Stimulated activated naive CD8-positive, alpha-beta T cell treated with anti-CD3 and anti-CD28 coated beads, Interleukin-15, Interleukin-2, amounts not matched to agents 100 ng/mL and 50 ng/mL, for 24 hours (primary cell): ENCODE data around the gene EXOG.

Experiments used
- H3K27ac Mint-ChIP-seq: one replicate; pipeline ENCODE4 v1.8.0; 2021; ENCODE audit warnings: mild to moderate bottlenecking, mixed read lengths
- H3K27me3 Mint-ChIP-seq: one replicate; pipeline ENCODE4 v1.8.0; 2021; ENCODE audit warnings: mixed read lengths
- H3K36me3 Mint-ChIP-seq: one replicate; pipeline ENCODE4 v1.8.0; 2021; ENCODE audit warnings: low read depth, mixed read lengths
- H3K4me1 Mint-ChIP-seq: one replicate; pipeline ENCODE4 v1.8.0; 2021; ENCODE audit warnings: low read depth, mixed read lengths
- H3K4me3 Mint-ChIP-seq: one replicate; pipeline ENCODE4 v1.8.0; 2021; ENCODE audit warnings: mild to moderate bottlenecking, mixed read lengths
- H3K9me3 Mint-ChIP-seq: one replicate; pipeline ENCODE4 v1.8.0; 2021; ENCODE audit warnings: mixed read lengths

Gene EXOG

DNA sequence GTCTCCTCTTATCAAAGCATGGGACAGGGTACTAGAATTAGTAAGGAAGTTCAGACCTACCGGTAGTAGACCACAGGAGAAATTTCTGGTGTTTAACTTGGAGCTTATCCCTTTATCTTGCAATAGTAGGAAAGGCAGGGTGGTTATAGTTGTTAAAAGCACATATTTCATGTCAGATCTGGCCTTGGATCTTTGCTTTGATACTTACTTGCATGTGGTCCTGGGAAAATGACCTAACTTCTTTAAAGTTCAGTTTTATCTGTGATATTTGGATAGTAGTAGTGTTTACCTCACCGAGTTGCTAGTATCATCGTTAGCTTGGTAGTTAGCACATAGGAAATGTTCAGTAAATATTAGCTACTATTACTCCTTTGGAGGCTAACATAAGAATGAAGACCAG, 15.4 kb downstream of the EXOG start:
- H3K36me3 Mint-ChIP-seq: peaks cover 53% of the 10 kb centered on the region
- no peak overlapping the region for H3K27ac Mint-ChIP-seq
- H3K4me3 Mint-ChIP-seq: no peak overlapping the region
- H3K27me3 Mint-ChIP-seq: no peaks in the 10 kb centered on the region
- H3K4me1 Mint-ChIP-seq: no peaks in the 10 kb centered on the region
- H3K9me3 Mint-ChIP-seq: no peaks in the 10 kb centered on the region

DNA sequence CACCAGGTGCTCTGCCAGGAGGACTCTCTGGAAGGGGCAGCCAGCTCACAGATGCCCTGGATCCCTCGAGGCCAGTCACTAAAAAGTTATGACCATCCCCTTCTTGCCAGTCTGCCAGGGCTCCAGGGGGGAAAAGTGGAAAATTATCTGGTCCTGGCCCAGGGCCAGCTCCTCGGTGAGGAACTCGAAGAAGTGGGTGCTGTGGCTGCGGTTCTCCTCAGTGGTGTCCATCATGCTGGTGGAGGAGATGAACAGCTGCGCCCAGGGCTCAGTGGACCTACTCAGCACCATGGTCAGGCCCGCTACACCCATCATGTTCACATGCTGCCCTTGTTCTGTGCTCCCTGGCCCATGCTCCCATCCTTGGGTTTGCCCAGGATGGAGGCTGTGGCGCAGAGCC, 19.2 kb downstream of the EXOG start:
- Mint-ChIP-seq H3K4me3 (no peak overlapping the region), H3K36me3 (peaks cover 42% of the 10 kb centered on the region), H3K9me3 (no peaks in the 10 kb centered on the region), H3K27ac (no peak overlapping the region), H3K27me3 (no peaks in the 10 kb centered on the region), H3K4me1 (peaks cover 20% of the 10 kb centered on the region)

DNA sequence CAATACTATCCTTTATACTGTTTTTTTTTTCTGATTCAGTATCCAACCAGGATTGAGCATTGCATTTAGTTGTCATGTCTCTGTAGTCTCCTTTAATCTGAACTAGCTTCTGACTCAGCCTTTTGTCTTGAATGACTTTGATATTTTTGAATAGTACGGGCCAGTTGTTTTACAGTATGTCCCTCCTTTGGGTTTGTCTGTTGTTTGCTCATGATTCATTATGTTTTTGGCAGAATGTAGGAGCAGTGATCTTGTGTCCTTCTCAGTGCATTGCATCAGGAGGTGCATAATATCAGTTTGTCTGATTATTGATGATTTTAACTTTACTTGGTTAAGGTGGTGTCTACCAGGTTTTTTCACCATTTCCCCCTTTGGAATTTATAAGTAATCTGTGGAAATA, 20.5 kb downstream of the EXOG start:
- Mint-ChIP-seq H3K4me3 (no peak overlapping the region), H3K36me3 (peaks cover 37% of the 10 kb centered on the region), H3K9me3 (no peaks in the 10 kb centered on the region), H3K27ac (peak overlapping the region; percentile 2), H3K27me3 (no peaks in the 10 kb centered on the region), H3K4me1 (peaks cover 30% of the 10 kb centered on the region)

DNA sequence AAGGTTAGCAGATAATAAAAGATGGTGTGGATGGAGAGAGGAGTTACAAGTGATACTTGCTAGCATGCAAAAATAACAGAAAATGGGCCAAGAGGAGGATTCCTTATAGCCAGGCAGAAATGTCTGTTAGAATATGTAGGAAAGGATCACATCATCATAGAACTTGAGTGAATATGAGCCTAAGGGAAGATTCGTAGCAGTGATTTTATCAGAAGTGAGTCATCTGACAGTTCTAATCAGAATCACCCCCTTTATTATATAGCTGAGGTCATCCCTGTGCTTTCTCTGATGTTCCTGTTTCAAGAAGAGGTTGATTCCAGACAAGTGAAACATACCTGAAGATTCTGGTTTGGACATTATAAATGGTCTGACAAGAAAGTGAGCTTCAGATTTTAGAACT, 22.9 kb downstream of the EXOG start:
- peak overlapping the region; percentile 3 for H3K27ac Mint-ChIP-seq
- H3K4me1 Mint-ChIP-seq: peaks cover 30% of the 10 kb centered on the region
- no peak overlapping the region for H3K4me3 Mint-ChIP-seq
- H3K9me3 Mint-ChIP-seq: no peaks in the 10 kb centered on the region
- no peaks in the 10 kb centered on the region for H3K27me3 Mint-ChIP-seq
- peaks cover 34% of the 10 kb centered on the region for H3K36me3 Mint-ChIP-seq

DNA sequence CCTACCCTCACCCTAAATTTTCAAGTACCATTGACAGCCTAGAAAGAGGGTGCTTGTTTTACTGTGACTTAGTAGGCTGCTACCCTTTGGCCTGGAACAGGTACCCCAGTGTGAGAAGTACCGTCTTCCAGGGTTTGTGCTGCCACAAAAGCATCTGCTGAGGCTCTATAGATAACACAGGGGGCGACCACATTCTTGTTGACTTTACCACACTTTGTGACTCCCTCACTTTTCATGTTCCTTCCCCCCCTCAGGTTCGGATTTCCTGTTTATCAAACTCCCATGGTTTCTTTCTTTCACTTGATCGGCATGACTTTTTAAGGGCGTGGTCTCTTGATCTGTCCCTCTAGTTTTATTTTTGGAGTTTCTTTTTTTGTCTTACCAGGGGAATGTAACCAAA, 23.5 kb downstream of the EXOG start:
- no peak overlapping the region for H3K4me3 Mint-ChIP-seq
- H3K36me3 Mint-ChIP-seq: peaks cover 36% of the 10 kb centered on the region
- H3K4me1 Mint-ChIP-seq: peaks cover 30% of the 10 kb centered on the region
- H3K9me3 Mint-ChIP-seq: no peaks in the 10 kb centered on the region
- H3K27ac Mint-ChIP-seq: peak overlapping the region; percentile 28
- no peaks in the 10 kb centered on the region for H3K27me3 Mint-ChIP-seq

DNA sequence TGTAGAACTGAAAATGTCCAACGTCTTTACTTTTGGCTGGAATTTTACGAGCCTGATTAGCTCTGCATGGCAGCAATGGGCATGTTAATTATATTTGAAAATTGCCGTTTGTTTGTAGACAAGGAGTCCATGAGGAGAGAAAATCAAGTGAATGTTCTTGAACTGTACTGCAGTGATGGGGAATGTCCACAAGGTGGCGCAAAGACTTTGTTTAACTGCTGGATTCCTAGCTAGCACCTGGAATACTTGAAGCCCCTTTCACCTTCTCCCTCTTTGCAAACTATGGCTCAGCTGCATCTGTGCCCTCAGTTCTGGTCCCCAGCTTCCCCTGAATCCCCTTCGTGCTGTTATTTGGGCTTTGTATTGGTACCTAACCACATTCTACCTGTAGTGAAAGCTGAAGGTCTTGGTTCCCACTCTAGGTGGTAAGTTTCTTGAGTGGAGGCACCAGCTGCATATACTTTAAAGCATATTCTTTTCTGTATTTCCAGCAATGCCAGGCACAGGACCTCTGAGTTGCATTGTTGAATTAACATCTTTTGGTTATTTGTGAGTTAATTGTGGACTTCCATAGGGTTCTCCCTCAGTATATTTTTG, 25.3 kb downstream of the EXOG start:
- Mint-ChIP-seq H3K9me3 (no peaks in the 10 kb centered on the region), H3K27ac (no peak overlapping the region), H3K27me3 (no peaks in the 10 kb centered on the region), H3K36me3 (peaks cover 44% of the 10 kb centered on the region), H3K4me3 (no peak overlapping the region), H3K4me1 (peaks cover 30% of the 10 kb centered on the region)

DNA sequence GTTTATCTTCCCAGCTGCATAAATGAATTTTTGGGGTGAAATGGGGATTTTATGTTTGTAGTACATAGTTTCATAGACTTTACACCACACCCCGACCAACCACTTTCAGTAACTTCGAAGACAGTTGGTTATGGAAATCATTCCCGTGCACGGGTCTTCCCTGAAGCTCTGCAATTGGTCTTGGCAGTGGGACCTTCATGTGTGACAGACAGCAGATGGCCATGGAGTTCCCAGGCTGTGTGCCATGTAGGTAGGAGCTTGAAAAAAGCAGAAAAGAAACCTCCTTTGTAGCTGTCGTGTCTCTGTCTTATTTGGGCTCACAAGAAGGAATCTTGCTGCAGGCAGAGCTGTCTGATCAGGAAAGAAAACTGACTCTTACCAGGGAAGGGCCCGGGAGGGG, 25.9 kb downstream of the EXOG start:
- Mint-ChIP-seq H3K27ac (no peak overlapping the region), H3K36me3 (peaks cover 41% of the 10 kb centered on the region), H3K4me1 (peaks cover 30% of the 10 kb centered on the region), H3K4me3 (no peak overlapping the region), H3K27me3 (no peaks in the 10 kb centered on the region), H3K9me3 (no peaks in the 10 kb centered on the region)

DNA sequence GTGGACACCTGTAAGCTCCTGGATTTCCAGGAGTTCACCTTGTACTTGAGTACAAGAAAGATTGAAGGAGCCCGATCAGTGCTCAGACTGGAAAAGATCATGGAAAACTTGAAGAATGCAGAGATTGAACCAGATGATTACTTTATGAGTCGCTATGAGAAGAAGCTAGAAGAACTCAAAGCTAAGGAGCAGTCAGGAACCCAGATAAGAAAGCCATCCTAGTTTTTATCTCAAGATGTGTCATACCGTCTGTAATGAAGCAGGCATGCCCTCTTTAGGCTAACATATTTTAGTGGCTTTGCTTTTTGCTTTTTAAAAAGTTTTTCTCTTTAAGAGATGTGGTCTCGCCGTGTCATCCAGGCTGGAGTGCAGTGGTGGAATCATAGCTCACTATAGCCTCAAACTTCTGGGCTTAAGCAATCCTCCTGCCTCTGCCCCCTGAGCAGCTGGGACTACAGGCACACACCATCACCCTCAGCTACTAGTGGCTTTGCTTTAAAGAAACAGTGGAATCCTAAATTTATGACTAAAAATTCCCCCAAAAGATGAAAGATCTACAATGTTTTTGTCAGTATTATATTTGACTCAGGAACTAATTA, 28.1 kb downstream of the EXOG start:
- Mint-ChIP-seq H3K27me3 (no peaks in the 10 kb centered on the region), H3K9me3 (no peaks in the 10 kb centered on the region), H3K4me3 (no peak overlapping the region), H3K27ac (no peak overlapping the region), H3K4me1 (peaks cover 21% of the 10 kb centered on the region), H3K36me3 (peaks cover 41% of the 10 kb centered on the region)

DNA sequence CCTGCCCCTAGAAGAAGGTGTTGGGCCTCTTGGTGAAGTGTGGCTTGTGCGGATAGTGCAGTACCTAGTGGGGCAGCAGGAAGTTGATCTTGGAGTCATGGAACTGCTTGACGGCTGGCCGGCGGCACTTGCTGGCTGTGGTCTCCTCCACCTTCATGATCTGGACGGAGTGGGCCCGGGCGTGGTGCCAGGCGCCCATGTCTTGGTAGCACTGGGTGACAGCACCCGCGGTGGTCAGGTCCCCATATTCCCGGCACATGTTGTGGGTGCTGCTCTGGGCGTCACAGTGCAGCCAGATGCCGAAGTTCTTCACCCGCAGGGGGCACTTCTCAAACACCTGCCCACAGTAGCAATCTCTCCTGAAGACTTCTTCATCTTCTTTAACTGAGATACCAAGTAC, 30.7 kb downstream of the EXOG start:
- Mint-ChIP-seq H3K4me3 (no peak overlapping the region), H3K4me1 (no peaks in the 10 kb centered on the region), H3K36me3 (peaks cover 61% of the 10 kb centered on the region), H3K27ac (no peak overlapping the region), H3K27me3 (no peaks in the 10 kb centered on the region), H3K9me3 (no peaks in the 10 kb centered on the region)

DNA sequence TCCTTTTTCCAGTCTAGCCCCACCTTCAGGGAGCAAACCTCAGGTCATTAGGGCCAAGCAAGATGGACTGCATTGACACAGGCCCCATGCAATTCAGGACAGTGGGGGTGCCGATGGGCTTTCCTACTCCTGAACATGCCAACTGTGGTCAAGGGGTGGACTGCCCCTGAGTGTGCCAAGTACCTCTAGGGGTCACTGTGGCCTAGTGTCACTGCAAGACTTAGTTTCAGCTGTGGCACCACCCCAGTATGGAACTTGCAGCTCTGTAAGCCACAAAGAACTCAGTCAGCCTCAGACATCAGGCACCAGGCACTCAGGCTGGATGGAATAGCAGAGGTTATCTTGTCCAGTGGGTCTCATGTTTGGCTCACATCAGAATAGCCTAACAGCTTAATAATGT, 32.3 kb downstream of the EXOG start:
- H3K9me3 Mint-ChIP-seq: no peaks in the 10 kb centered on the region

DNA sequence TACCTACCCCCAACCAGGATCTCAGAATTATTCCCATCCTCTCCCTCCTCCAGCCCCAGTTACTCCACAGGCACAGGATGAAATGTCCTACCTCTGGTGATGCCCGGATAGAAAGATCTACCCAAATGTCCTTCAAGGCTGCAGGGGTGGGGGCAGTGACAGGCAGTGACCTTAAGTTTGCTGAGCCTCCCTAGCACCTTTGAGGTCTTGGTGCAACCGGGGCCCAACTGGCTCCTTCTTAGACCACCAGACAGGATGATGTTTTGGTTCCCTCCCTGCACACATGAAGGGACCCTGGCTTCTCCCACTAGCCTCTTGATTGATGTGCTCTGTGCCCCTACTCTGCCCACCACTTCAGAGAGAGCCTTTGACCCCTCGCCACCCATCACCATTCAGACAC, 36.4 kb downstream of the EXOG start:
- H3K27ac Mint-ChIP-seq: no peak overlapping the region
- H3K27me3 Mint-ChIP-seq: no peaks in the 10 kb centered on the region
- H3K4me3 Mint-ChIP-seq: no peak overlapping the region
- H3K36me3 Mint-ChIP-seq: peaks cover 34% of the 10 kb centered on the region
- H3K9me3 Mint-ChIP-seq: no peaks in the 10 kb centered on the region
- H3K4me1 Mint-ChIP-seq: peaks cover 6% of the 10 kb centered on the region

More for the DNA sequence above, 32.3 kb downstream of the EXOG start:
- H3K36me3 Mint-ChIP-seq: peaks cover 61% of the 10 kb centered on the region
- no peak overlapping the region for H3K27ac Mint-ChIP-seq
- no peak overlapping the region for H3K4me3 Mint-ChIP-seq
- no peaks in the 10 kb centered on the region for H3K27me3 Mint-ChIP-seq
- H3K4me1 Mint-ChIP-seq: no peaks in the 10 kb centered on the region

DNA sequence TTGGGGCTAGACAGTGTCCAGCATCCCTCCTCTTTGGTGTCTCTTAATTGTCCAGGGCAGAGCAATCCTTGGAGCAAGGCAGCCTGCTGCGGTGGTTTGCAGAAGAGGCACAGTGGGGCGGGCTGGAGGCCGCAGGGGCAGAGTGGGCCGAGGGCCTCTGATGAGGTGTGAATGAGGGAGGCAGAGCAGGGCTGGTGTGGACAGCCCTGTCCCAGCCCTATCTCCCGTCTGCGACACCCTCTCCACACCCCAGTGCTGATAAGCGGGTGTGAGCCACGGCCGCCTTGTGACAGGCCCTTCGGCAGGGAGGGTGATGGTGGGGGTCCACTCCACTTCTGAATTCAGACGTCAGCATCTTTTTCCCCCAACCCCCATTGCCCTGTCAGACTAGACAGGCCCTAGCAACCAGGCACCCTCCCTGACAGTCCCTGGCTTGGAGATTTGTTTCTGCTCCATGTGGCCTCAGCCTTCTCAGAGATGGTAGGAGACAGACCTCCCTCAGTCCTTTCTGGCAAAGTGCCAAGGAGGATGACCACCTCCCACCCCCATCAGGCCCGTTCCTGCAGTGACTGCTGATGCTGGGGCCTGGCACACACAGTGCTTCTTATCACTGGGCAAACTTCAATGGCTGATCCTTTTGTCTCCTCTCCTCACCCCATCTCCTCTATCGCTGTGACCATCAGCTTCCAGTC, 37.3 kb downstream of the EXOG start:
- H3K27ac Mint-ChIP-seq: no peak overlapping the region

DNA sequence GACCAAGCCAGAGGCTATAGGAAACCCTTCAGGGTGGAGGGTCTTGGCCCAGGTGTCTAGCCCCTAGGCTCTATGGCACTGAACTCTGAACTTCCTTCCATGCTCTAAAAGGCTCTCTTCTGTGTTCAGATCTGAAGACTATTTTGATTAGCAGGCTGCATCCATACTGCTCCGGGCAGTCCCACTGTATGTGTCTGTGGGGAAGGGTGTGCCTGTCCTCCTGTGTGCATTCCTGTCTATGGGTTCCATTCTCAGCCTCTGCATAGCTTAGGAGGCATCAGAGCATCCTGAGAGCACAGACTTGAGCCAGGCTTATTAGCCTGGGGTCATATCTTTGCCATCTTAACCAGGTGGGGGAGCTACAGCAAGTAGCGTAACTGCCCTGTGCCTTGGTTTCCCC, 38.0 kb downstream of the EXOG start:
- Mint-ChIP-seq H3K36me3 (peaks cover 26% of the 10 kb centered on the region), H3K9me3 (no peaks in the 10 kb centered on the region), H3K4me1 (peaks cover 6% of the 10 kb centered on the region), H3K27ac (no peak overlapping the region), H3K4me3 (no peak overlapping the region), H3K27me3 (no peaks in the 10 kb centered on the region)

More for the DNA sequence above, 37.3 kb downstream of the EXOG start:
- Mint-ChIP-seq H3K4me1 (peaks cover 6% of the 10 kb centered on the region), H3K4me3 (no peak overlapping the region), H3K36me3 (peaks cover 26% of the 10 kb centered on the region), H3K27me3 (no peaks in the 10 kb centered on the region), H3K9me3 (no peaks in the 10 kb centered on the region)

DNA sequence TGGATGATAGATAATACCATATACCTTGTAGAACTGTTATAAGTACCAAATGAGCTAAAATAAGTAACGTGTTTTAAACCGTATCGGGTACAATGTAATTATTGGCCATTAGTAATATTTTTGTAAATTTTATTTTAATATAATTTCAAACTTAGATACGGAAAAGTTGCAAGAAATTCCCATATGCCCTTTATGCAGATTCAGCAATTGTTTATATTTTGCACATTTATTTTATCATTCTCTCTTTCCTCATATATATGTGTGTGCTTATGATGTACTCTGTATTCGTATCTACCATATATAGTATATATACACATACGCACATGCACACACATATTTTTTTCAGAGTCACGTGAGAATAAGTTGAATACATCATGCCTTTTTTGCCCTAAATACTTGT, 38.5 kb downstream of the EXOG start:
- no peak overlapping the region for H3K27ac Mint-ChIP-seq

DNA sequence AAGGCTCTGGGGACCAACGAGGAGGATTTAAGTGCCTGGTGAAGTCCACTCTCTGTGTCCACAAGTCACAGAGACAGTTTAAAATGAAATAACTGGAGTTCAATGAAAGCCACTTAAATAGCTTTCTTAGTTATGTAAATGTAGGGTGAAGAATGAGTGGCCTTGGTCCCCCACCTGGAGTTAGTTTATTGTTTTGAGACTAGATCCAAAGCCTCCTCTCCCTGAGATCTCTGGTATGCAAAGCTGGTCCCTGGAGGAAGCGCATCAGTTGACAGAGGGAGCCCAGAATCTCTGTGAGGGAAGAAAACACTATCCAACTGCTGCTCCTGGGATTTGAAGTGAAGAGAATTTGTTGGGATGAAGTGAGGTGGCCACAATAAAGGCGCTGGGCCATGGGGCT, 40.5 kb downstream of the EXOG start:
- H3K27me3 Mint-ChIP-seq: no peaks in the 10 kb centered on the region
- peaks cover 7% of the 10 kb centered on the region for H3K36me3 Mint-ChIP-seq
- H3K4me3 Mint-ChIP-seq: no peak overlapping the region
- H3K9me3 Mint-ChIP-seq: no peaks in the 10 kb centered on the region
- H3K4me1 Mint-ChIP-seq: peaks cover 6% of the 10 kb centered on the region
- H3K27ac Mint-ChIP-seq: no peak overlapping the region

More for the DNA sequence above, 38.5 kb downstream of the EXOG start:
- H3K36me3 Mint-ChIP-seq: peaks cover 24% of the 10 kb centered on the region
- H3K4me1 Mint-ChIP-seq: peaks cover 6% of the 10 kb centered on the region
- H3K9me3 Mint-ChIP-seq: no peaks in the 10 kb centered on the region
- H3K4me3 Mint-ChIP-seq: no peak overlapping the region
- no peaks in the 10 kb centered on the region for H3K27me3 Mint-ChIP-seq
